Muscle of arm (tissue), 12 donors: ENCODE measurements around the gene ARHGEF28. TPM values are rescaled to one million over a fixed set of nuclear protein-coding genes. Genes with fewer than 3 reads are reported as not detected.
A peak's percentile ranks its signal among the peaks of the same experiment; 100 is the strongest.

Experiments used
- DNase-seq: peaks from one replicate; pipeline ENCODE4 v3.0.0-alpha.2; 2013
- polyA plus RNA-seq, 12 donors: library from polyadenylated mRNA; unstranded; fragments of 120-200 nt; gene quantifications; one replicate each; pipeline ENCODE4 v1.2.1, GENCODE V29; 2013; ENCODE audit not compliant: insufficient read length in 12 of 12

ARHGEF28 gene
- polyA plus RNA-seq, 12 donors, result 2.0 to 13.4 (median 4.1) TPM; not detected in 1

GRCh38 chr5:73856997-73857396, 231.0 kb downstream of the ARHGEF28 start:
- peak; percentile 4 for DNase-seq

- DNase-seq, result no peak
Observed at GRCh38 chr5:73857446-73857845, 231.4 kb downstream of the ARHGEF28 start.

DNA sequence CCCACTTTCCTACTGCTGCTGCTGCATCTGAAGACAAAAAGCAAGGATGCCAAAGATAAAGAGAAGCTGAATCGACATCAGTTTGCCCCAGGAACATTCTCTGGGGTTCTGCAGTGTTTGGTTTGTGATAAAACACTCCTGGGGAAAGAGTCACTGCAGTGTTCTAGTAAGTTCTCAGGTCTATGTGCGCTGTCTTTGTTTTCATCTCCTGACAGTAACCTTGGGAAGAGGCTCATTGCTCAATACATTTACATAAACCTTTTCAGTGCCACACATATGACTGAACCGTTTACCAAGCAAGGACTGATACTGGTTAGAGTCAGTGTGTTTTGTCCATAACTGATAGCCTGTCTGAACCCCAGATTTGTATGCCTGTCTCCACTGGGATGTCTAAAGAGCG, 232.1 kb downstream of the ARHGEF28 start:
- no peak for DNase-seq

DNA sequence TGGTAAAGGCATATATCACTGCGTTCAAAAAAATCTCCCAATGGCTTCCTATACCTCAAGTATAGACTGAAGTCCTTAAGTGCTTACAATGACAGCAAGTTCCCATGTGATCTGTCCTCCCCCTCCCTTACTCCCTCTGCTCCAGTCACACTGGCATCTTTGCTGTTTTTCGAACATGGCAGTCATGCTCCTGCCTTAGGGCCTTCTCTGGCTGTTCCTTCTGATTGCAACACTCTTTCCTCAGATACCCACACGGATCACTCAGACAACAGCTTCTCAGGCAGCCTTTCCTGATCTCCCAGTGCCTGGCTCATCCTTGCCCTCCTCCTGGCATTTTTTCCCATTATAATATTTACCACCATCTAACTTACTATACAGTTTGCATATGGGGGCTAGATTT, 232.8 kb downstream of the ARHGEF28 start:
- DNase-seq, result no peak

DNA sequence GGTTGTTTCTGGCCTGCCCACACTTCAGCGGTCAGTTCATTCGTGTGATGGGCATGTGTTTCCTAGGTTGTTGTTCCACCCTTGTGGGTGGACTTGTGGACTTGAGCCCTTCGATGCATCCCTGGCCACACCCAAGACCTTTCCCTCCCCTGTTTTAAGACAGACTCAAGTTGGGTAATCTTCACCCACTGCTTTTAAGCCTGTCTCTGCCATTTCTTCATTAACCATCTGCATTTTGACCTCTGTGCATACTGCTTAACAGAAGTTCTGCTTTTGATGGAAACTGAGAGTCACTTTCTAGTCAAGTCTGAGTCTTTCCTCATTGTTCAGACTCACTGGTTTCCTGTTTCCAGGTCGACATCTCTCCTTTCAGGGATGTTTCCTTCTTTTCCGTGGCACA, 233.7 kb downstream of the ARHGEF28 start:
- DNase-seq, result no peak

DNA sequence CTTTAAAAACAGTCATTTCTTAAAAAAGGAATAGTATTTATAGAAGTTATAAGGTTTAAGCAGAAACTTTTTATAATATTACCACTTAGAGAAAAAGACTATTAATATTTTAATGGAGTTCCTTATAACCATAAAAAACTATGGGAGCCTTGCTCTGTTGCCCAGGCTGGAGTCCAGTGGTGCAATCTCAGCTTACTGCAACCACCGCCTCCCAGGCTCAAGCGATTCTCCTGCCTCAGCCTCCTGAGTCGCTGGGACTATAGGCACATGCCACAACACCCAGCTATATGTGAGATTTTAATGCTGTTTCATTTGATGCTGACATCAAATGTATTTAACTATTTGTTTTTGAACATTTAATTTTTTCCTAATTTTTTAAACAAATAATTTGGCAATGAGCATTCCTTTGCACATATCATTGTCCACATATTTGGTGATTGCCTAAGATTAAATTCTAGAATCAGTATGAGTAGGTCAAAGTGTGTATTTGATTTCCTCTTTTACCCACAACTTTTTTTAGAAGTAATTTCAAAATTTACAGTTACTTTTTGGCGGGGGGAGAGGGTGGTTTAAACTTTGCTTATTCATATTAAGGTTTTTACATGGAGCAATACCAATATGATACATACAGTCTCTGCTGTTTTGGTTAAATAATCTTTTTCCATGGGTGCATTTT, 235.5 kb downstream of the ARHGEF28 start:
- no peak for DNase-seq

DNA sequence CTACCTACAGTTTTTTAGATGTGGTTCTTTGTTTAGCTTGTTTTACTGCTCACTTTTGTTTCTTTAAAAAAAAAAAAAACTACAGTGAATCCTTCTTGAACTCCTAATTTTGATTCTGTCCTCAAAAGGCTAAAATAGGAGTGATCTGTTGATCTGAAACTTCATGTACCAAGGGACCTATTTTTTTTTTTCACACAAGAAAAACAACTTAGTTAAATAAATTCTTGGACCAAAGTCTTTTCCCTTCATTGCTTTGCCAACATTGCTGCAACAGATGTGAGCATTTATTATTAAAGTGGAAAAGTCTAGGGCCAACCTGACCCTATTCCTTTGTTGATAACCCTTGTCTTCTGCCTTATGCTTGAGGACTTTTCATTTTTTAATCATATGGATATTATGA, 236.8 kb downstream of the ARHGEF28 start:
- DNase-seq, result no peak

GRCh38 chr5:73863876-73864275, 237.9 kb downstream of the ARHGEF28 start:
- DNase-seq, result no peak

DNA sequence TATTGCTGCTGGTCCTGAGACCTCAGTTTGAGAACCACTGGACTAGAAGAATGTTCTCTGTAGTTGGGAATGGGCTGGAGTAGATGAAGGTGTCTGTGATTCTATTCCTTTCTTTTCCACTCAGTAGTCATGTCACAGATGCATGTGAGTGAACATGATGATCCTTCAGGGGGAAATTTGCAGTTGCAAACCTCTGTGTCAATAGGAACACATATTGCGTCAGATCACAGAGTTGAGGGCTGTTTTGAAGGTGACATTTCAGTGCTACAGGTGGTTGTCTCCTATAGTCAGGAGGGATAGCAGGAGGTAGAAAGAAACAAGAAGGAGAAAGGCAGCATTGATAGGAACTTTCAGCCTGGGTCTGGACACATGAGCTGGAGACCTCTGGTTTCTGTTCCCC, 239.3 kb downstream of the ARHGEF28 start:
- no peak for DNase-seq

DNA sequence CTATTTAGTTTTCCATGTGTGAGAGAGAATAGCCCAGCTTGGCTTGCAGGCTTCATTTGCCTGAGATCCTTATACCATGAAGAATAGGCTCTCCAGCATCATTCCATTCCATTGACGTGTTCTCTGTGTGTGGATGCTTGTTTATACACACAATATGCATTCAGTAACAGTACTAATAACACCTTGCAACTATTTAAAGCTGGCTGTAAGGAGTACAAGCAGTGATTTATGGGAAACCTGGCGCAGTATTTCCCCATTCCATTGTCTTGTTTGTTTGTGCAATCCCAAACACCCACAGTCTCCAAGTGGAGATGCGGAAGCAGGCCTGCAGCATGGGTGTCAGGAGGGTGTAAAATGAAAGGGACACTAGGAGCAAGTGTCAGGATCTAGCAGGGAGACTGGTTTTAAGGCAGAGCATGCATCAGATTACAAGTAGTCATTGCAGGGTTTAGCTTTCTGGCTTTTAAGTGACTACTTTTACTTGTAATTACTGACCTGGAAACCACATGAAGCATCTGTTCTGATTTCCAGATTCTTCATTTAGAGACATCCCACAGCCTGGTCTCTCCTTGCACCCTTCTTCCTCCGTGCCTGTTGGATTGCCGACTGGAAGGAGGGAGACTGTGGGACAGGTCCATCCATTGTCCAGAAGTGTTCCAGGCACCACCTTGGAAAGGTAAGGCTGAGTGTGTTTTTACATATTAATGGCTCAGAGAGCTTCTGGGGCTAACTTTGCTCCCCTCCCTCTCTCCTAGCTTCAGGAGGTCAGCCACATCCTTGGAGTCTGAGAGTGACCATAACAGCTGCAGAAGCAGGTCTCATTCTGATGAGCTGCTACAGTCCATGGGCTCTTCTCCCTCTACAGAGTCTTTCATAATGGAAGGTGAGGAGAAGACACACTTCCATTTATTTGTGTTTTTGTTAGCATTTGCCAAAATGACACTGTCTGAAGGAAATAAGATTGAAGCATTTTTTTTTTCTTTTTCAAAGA, 241.6 kb downstream of the ARHGEF28 start:
- DNase-seq, result no peak

- no peak for DNase-seq
Observed at GRCh38 chr5:73883646-73884045, 257.6 kb downstream of the ARHGEF28 start.

- DNase-seq, result no peak
Observed at GRCh38 chr5:73887688-73888087, 261.7 kb downstream of the ARHGEF28 start.

GRCh38 chr5:73890569-73890968, 264.6 kb downstream of the ARHGEF28 start:
- DNase-seq, result no peak

DNA sequence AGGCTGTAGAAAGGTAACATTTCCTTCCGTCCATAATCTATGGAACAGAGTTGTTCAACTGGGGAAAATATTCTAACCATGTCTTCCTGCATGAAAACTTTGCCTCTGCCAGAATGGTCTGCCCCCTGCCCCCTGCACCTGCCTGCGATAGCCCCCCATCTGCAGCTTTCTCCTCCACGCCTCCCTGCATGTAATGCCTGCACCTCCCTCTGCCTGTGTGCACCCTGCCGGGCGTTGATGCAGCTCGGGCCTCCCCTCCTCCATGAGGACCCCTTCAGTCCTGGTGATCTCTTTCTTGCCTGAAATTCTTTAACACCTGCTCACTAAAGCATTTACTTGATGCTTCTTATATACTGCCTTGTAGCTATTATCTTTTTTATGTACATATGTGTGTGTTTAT, 266.2 kb downstream of the ARHGEF28 start:
- DNase-seq, result no peak

GRCh38 chr5:73892806-73893205, 266.8 kb downstream of the ARHGEF28 start:
- DNase-seq, result no peak

DNA sequence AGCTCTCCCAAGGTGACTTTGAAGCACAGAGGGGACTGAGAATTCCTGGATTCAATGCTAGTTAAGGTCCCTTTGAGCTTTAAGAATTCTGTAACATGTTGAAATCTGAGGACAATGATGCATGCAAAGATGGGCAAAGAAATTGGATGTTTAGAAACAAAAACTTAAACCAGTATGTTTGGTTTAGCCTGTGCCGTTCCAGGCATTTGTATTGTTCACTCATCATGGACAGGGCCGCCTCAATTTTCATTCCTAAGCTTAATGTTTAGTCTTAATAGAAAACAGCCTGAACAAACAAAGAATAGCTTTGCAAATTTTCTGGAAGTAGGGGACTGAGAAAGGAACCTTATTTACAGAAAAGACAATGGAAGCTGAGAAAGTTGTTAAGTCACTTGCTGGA, 267.8 kb downstream of the ARHGEF28 start:
- no peak for DNase-seq

- DNase-seq, result no peak
Observed at GRCh38 chr5:73894860-73895259, 268.9 kb downstream of the ARHGEF28 start.

GRCh38 chr5:73895471-73895870, 269.5 kb downstream of the ARHGEF28 start:
- no peak for DNase-seq

GRCh38 chr5:73896097-73896496, 270.1 kb downstream of the ARHGEF28 start:
- DNase-seq, result no peak

GRCh38 chr5:73896668-73897067, 270.7 kb downstream of the ARHGEF28 start:
- no peak for DNase-seq

DNA sequence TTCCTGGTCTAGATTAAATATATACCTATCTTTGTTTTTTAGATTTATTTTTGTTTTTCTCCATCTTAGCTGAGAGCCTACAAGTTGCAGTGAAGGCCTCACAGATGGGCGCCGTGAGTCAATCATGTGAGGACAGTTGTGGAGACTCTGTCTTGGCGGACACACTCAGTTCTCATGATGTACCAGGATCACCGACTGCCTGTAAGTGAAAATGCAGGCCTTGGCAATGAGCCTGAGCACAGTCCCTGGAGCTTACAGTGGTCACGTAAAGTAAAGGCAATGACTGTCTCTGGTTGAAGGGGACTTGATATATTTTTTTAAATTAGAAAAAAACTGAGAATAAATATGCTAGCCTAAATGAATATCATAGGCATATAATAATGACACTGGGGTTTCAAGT, 271.9 kb downstream of the ARHGEF28 start:
- no peak for DNase-seq

DNA sequence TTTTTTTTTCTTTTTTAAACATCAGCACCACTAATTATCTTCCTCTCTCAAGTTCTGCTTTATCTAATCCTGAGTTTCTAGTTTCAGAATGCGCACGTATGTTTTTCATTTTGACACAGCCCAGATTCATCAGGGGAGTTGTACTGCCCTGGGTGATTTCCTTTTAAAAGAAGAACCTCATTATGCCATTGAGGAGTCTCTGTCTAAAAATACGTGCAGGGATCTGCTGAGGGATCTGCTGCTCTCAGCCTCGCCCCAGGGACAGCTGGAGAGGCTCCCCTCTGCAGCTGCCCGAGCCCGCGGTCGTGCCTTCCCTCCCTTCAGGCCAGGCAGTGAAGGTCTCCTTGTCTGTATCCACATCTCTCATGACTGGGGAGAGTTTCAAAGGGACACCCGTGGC, 273.1 kb downstream of the ARHGEF28 start:
- DNase-seq, result no peak

- no peak for DNase-seq
Observed at GRCh38 chr5:73899916-73900315, 273.9 kb downstream of the ARHGEF28 start.
